HG03342 (cell line): ENCODE results near the gene RALGAPA2.

Experiments
- ATAC-seq: cut with Tn5 transposase; IDR thresholded peaks from one replicate; pipeline ENCODE4 v1.9.1; 2021; ENCODE audit warnings: mild to moderate bottlenecking, moderate library complexity; ENCODE audit not compliant: unreplicated experiment

RALGAPA2 gene

DNA sequence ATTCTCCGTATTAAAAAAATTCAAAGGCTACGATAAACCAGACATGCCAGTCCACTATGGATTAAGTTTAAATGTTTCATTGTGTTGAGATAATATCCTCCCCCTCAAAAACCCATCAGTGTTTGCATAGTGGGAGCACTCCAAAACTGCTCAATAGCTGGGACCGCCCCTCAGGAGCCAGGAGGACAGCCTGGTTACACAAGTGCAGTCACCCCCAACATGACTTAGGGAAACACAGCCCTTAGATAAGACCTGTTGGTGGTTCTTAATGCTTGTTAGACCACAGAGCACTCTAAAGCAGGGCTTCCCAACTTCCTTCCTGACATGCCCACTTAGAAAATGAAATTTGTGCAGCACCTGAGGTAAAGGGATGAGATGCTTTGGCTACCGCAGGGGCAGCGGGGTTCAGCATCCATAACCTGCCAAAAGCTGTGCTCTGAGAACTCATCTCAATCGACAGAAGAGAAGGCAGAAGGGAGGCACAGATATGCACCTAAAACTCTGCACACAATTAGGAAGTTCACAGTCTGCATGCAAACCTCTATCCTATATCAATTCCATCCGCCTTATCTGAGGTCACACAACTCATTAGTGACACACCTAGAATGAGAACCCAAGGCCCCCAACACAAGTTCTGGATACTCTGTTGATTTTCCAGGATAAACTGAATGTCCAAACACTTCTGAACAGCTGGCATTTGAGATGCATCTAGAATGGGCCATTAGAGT lies 74.3 kb downstream of the RALGAPA2 start:
- ATAC-seq: no peak

DNA sequence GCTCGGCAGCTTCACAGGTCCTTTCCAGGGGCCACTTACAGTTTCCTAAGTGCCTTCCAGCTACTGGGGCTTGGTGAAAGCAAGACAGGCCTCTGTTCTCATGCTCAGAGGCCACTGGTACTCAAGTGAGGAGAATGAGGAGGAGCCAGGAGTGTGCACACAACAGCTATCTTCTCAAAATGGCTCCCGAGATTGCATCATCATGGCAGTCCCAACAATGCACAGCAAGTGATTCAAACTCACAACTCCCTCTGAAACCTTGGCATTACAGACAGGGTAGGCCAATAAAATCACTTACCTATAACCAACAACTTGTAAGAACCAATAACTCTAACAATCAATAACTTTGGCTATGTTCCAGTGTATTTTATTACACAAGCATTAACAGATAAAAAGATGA lies 77.4 kb downstream of the RALGAPA2 start:
- no peak for ATAC-seq

DNA sequence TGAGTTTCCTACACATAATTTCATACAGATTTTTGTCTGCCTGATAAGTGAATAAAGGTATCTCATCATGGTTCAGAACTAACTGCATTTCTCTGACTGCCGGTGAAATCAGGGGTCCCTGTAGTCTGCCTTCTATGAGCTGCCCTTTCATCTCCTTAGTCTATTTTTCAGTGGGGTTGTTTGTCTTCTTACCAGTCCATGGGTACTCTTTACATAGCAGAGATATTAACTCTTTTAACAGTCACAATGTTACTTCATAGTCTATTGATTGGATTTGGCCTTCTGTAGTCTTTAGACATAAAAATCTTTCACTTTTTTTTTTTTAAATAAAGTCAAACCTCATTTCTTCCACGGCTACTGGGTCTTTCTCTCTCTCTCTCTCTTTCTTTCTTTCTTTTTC lies 79.8 kb downstream of the RALGAPA2 start:
- no peak for ATAC-seq

DNA sequence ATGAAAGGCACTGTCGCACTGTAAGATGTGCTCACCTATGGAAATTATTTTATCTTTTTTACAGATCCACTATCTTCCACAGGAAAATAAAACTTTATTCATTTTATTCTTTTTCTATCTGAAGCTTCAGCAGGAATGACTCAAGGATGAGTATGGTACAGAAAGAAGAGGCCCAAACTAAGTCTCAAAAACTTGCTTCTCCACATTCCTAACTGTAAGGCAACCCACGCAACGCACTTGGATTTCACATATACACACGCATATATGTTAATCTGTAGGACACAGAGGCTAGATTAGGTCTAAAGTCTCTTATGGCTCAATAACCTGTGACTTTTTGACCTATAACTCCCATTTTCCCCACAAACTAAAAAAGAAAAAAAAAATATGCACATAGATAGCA lies 81.9 kb downstream of the RALGAPA2 start:
- ATAC-seq: no peak

DNA sequence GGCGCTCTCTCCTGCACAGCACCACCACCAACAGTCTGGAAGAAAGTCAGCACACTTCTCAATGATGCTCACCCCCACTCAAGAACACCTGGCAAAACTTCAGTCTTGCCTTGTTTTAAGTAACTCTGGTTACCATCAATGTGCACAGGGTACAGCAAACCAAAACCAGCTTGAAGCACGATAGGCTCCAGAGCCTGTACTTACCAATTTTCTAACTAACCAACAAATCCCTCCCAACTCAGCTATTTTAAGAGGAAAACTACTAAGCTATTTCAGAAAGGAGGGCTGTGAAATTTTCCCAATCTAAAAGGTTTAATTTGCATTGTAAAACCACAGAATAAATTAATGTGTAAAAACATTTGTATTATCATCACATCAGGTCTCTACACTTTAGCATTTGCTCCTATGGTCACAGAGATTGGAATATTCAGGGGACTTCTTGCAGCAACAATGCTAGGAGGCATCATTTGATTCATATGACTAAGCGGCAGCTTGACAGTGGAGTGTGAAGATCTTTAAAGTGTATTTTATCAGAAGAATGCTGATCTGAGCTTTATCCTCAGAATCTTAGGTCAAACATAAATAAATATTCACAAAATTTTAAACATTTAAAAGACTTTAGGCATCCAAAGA lies 82.8 kb downstream of the RALGAPA2 start:
- no peak for ATAC-seq

DNA sequence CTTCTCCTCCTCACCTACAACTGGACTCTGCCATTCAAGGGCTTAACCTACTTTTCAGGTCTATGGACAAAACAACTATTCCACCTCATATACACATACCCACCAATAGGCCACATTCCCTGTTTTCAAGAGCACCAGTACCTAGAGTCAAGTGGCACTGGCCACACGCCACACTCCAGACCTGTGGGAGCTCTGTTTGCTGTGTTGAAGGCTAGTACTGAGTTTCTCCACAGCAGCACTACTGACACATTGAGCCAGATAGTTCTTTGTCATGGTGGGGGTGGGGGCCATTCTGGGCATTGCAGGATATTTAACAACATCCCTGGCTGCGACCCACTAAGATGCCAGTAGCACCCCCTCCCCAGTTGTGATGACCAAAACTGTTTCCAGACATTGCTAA lies 84.1 kb downstream of the RALGAPA2 start:
- no peak for ATAC-seq

DNA sequence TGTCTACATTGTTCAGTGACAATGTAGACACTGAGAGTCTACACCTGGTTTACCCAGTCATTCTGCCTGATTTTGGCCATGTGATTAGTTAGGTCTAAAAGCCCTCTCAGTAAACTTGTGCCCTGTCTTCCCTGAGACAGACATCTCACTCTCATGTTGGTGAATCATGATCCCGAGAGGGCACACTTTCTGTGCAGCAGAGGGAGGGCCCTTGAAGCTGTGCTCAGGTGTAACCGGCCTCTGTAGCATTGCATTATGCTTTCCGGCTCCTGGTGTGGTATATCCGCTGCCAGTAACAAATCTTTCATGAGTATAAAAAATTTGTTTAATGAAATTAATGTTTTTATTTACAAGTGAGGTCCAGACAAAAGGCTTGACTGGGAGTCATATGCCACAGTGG lies 85.0 kb downstream of the RALGAPA2 start:
- no peak for ATAC-seq

DNA sequence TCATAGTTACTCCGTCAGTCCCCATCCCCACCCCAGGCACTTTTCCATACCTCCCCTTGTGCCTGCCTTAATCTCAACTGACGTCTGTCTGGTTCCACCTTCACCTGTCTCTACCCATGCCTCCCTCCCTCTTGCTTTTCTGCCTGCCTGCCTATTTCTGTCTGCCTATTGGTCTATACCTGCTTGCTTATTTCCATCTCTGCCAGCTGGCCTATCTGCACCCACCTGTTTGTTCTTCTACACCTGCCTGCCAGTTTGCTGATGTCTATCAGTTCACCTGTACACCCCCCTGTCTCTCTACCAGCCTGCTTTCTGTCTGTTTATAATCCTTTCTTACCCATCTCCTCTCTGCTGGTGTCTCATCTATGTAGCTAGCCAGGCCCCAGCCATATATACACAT lies 87.5 kb downstream of the RALGAPA2 start:
- no peak for ATAC-seq

DNA sequence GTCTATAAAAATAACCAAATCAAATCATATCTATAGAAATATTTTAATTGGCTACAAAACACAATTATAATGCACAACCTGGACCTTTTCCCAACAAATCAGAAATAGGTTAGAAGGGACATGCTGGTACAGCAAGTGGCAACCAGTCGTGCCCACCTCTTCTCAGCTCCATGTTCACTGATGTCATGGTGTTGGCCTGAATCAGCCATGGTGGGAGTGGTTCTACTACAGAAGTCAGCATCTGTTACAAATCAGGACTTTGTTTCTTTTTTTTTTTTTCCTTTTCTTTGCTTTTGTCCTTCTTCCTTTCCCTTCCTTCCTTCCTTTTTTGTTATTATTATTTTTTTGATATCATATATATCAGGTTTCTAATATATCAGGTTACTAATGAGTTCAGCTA lies 91.2 kb downstream of the RALGAPA2 start:
- ATAC-seq: no peak

DNA sequence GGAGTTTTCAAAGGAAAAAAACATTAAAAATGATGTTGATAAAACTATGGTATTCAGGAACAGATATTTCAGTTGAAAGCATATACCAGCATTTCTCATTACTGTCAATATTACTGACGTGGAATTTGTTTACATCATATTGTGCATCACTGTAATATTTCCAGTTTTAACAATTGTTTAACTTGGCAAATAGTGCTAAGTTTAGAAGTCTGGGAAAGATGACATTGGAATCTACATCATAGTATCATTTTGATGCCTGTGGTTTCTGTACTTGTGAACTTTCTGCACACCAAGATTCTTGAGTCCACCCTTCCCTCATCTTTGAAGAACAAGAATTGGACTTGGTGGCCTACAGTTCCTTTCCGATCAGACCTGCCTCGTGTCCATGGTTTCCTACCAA lies 98.1 kb downstream of the RALGAPA2 start:
- ATAC-seq: no peak

DNA sequence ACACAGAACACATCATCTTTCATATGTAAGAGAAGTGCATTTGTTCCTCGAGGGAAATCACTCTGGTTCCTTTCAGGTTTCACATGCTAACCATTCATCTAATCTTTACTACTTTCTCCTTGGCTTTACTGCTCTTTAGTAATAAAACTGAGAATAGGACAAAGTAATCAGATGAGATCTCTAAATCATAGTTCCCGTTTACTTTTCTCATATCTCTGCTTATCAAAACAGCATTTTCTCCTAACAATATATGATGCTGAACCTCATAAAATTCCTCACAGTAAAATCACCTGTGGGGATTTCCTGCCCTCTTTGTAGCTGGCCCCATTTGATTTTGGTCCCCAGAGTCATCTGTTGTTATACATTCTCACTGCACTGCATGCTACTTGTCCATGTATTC lies 100.2 kb downstream of the RALGAPA2 start:
- no peak for ATAC-seq

DNA sequence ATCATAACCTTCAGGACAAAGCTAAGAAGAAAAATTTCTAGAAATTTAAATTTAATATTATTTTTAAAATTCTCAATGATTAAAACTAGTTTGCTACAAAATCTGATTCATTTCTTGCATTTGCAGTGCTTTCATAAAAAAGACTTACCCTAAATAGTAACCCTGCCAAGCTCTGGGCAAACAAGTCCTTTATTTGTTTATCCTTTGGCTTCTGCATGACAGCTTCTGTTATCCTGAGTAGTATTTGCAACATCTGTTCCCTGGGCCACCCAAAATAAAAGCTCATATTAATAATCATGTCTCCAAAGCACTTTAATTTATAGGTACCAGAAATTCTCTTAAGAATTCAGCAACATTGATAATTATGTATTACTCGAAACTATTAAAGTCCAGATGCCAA lies 101.3 kb downstream of the RALGAPA2 start:
- ATAC-seq: no peak

DNA sequence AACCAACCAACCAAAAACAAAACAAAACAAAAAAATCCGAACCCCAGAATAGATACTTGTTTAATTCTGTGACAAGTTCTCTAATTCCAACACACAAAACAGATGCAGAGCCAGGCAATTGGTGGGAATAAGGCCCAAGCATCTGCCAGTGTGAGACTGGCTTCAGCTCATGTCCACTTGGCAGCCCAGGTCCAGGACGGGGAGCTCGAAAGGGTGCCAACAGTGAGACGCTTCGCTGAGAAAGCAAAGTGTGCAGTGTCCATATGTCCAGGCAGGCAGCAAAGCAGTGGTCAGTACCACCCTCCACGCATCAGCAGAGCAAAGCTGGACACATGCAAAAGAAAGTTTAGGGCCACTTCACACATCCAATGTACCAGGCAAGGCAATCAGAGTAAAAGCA lies 102.9 kb downstream of the RALGAPA2 start:
- no peak for ATAC-seq

DNA sequence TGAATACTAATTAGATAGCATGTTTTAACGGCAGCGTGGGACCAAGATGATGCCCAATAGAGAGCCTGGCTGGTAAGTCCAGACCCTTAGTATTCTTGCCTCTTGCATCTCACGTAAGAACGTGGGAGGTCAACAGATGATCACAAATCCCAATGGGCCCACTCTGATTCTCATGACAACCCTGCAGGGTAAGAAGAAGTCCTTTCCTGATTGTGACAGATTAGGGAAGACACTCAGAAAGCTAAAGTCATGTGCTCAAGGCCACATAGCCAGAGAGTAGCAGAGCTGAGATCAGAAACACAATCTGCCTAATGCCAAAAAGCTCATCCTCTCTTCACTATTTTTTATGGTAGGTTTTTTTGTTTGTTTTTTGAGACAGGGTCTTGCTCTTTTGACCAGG lies 103.8 kb downstream of the RALGAPA2 start:
- no peak for ATAC-seq

DNA sequence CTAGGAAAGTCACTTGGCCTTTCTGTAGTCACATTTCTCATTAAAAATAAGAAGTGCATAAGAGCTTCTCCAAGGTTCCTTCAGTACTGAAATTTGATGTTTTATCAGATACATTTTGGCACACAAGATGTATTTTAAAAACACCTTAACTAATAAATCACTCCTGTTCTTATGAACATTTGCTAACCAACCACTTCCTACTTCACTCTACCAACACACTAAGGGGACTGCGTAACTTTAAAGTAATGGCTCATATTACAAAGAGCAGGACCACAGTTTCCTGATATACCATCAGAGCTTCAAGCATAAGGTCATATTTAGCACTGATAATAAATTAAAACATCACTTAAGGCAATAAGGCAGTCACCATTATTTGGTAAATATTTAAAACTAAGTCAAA lies 104.4 kb downstream of the RALGAPA2 start:
- ATAC-seq: no peak

DNA sequence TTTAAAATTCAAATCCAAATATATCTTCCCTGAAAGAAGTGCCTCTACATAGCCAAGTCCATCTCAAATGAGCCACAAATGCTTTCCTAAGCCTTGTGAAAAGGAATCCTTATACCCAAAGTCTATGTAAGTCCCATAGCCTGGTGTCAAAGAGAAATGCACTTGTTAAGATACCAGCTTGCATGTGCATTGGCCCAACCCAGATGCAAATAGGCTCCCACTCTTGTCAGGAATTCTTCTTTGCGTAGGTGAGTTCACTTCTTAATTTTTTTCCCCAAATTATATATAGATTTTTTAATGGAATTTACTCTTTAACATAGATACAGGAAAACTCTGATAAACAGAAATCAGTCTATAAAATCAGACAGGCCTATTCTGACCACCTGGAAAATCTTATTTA lies 105.6 kb downstream of the RALGAPA2 start:
- no peak for ATAC-seq

DNA sequence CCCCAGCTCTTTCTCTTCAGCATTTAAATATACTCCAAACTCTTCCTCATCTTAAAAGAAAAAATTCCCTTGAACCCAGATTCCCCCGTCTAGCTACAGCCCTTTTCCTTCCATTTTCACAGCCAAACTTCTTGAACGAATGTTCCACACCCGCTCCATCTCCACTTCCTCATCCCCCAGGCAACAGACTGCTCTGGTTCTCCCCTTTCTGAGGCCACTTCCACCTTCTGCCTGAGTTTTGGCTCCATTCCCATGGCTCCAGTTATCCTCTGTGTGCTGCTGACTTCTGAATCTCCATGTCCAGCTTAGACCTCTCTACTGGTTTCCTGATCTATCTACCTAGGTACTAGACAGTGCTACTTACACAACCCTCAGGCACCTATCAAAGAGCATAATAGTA lies 106.4 kb downstream of the RALGAPA2 start:
- ATAC-seq: no peak

DNA sequence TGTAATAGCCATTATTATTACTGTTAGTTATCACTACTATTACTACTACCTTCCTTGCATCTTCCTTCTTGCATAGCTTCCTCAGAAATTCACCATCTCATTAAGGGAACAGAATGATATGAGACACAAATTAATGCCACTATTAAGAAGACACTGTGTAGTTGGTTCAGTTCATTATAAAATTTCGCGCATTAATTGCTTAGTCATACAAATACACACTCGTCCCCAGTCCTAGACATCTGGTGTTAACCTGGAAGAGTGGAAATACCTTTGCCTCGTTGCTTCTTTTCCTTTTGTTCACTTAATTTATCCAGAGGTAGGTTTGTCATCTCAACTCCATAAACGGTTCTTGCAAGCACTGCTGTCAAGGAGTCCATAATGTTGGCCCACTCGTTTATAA lies 107.5 kb downstream of the RALGAPA2 start:
- no peak for ATAC-seq

DNA sequence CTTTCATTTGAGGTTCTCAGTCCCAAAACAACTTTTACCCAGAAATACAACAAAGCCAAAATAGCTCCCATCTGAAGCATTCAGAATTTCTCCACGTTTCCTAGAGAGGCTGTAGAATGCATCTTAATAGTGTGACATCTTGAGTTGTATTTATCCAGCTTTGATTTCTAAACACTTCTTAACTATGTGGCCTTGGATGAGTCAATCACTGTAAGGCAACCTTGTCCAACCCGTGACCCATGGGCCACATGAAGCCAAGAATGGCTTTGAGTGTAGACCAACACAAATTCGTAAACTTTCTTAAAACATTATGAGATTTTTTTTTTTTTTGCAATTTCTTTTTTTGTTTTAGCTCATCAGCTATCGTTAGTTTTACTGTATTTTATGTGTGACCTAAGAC lies 108.1 kb downstream of the RALGAPA2 start:
- ATAC-seq: no peak

DNA sequence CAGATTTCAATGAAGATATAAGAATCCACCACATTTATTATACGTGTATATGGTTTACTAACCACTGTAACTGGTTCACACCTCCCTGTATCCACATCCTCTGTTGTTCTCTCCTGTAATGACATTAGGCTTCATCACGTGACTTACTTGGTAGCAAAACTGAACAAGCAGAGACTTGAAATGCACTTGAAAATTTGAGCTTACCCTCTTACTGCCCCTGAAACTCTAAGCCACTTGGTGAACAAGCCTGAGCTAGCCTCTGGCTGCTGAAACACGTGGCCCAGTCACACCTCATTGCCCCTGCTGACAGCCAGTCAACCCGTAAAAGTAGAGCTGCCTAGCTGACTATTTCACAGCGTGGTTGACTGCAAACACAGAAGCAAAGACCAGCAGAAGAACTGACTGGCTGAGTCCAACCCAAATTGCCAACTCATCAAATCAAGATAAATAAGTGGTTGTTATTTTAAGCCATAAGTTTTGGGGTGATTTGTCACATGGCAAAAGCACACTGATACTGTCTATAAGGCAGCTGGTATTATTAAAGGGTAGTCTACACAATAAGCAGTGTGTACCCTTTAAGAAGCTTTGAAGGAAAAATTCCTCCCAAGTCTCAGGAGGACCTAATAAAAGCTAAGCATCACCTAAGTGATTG lies 109.0 kb downstream of the RALGAPA2 start:
- peak; percentile 96 for ATAC-seq

DNA sequence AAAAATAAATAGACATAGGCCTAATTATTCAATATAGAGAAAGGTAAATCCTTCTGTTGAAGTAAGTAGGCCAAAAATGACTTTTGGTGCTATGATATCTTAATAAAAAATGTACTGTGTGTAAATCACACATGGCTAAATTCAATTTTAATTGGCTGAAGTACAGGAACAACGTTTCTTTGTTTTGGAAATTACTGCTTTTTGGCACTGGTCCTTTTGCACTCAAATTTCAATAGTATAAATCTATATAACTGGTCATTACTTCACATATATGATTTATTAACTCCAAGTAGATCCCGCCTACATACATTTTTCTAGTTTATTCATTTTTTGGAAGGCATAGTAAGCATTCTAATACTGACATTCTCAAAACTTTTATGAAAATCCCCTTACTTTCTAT lies 114.5 kb downstream of the RALGAPA2 start:
- no peak for ATAC-seq

DNA sequence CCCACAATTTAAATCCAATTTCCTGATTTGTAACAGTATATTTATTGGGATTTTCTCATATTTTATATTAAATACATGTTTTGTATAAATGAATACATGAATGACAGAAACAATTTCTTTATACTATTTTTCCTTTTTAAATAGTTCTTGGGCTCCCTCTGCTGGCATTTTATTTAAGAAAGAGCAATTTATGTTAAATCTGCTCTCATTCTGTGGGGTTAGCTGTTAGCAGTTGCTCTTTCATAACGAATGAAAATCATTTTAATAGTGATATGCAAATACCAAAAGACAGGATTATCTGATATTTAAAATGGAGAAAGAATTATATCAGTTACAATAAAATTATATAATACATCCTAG lies 118.3 kb downstream of the RALGAPA2 start:
- ATAC-seq: no peak
